Astrocyte of the cerebellum (primary cell): ENCODE results near the gene KCTD21.
A peak's percentile ranks its signal among the peaks of the same experiment; 100 is the strongest.

Experiments
- DNase-seq: peaks from one replicate; pipeline ENCODE4 v3.0.0-alpha.2; 2011; ENCODE audit warnings: low read depth
- H3K4me3 ChIP-seq: 2 replicates; pipeline ENCODE4 v1.5.1; 2011; ENCODE audit warnings: mild to moderate bottlenecking, low read depth, low read length, moderate library complexity
- in situ Hi-C: cut with HindIII; loops from 2 replicates; pipeline ENCODE4 v1.10.0; 2017; ENCODE audit warnings: low sequenced_read_pairs
- TF ChIP-seq, protein P1 (sequence below): IDR thresholded peaks from 2 replicates; pipeline ENCODE4 v1.5.1; 2012; ENCODE audit warnings: low read length, low read depth, moderate library complexity, mild to moderate bottlenecking; ENCODE audit errors: missing control alignments

The KCTD21 gene

DNA sequence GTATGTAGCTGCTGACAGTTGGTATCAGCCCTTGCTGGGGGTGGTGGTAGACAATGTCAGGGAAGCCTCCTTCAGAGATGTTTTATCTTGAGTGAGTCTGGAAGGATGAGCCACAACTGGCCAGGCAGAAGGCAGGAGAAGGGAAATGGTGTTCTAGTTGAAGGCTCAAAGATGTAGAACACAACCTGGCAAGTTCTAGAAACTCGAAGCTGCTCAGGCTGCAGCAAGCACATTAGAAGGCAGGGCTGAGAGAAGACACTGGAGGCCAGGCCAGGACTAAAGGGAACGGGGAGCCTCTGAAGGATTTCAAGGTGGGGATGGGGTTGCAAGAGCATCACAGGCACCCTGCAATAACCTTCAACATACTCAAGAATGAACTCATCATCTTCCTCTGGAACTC lies 40.7 kb upstream of the KCTD21 start:
- H3K4me3 ChIP-seq: no peak overlapping the region
- TF ChIP-seq, protein P1, sequence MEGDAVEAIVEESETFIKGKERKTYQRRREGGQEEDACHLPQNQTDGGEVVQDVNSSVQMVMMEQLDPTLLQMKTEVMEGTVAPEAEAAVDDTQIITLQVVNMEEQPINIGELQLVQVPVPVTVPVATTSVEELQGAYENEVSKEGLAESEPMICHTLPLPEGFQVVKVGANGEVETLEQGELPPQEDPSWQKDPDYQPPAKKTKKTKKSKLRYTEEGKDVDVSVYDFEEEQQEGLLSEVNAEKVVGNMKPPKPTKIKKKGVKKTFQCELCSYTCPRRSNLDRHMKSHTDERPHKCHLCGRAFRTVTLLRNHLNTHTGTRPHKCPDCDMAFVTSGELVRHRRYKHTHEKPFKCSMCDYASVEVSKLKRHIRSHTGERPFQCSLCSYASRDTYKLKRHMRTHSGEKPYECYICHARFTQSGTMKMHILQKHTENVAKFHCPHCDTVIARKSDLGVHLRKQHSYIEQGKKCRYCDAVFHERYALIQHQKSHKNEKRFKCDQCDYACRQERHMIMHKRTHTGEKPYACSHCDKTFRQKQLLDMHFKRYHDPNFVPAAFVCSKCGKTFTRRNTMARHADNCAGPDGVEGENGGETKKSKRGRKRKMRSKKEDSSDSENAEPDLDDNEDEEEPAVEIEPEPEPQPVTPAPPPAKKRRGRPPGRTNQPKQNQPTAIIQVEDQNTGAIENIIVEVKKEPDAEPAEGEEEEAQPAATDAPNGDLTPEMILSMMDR: no peak
- in situ Hi-C loops: no loop called here
- no peak for DNase-seq

DNA sequence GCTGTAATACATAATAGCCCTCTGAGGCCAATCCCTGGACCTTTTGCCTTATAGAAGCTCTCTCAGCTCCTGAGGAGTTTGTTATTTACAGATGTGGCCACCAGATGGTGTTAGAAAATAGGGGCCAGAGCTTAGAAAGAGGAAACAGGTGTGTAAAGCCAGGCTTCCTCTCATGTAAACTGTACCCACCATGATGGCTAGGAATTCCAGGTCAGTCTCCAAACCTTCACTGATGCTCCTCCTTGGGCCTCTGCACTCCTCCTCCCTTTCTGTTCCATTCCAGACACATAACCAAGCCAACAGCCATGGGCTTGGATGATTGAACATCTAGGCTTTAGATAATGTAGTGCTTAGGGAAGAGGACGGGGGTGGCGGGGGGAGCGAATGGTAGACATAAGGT lies 40.0 kb upstream of the KCTD21 start:
- in situ Hi-C loops: no loop called here
- DNase-seq: no peak
- H3K4me3 ChIP-seq: no peak overlapping the region
- TF ChIP-seq, protein P1: peak; percentile 70

DNA sequence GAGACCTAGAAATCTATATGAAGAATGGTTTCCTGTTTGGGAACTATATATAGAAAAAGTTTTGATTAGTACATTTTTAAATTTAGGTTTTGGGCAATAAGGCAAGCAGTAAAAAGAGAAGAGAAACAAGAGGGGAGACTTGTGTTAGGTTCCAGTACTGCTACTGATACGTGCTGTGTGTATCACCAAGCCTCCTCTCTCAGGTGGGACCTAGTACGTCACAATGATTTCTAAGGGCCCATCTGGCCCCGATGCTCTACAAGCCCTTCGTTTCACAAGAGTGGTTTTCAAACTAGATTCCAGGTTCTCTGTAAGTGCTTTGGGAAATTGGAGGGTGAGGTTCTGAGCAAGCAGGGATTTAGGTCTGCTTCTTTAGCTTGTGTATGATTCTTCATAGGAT lies 39.5 kb upstream of the KCTD21 start:
- in situ Hi-C loops: no loop called here
- H3K4me3 ChIP-seq: no peak overlapping the region
- TF ChIP-seq, protein P1: no peak
- DNase-seq: no peak

DNA sequence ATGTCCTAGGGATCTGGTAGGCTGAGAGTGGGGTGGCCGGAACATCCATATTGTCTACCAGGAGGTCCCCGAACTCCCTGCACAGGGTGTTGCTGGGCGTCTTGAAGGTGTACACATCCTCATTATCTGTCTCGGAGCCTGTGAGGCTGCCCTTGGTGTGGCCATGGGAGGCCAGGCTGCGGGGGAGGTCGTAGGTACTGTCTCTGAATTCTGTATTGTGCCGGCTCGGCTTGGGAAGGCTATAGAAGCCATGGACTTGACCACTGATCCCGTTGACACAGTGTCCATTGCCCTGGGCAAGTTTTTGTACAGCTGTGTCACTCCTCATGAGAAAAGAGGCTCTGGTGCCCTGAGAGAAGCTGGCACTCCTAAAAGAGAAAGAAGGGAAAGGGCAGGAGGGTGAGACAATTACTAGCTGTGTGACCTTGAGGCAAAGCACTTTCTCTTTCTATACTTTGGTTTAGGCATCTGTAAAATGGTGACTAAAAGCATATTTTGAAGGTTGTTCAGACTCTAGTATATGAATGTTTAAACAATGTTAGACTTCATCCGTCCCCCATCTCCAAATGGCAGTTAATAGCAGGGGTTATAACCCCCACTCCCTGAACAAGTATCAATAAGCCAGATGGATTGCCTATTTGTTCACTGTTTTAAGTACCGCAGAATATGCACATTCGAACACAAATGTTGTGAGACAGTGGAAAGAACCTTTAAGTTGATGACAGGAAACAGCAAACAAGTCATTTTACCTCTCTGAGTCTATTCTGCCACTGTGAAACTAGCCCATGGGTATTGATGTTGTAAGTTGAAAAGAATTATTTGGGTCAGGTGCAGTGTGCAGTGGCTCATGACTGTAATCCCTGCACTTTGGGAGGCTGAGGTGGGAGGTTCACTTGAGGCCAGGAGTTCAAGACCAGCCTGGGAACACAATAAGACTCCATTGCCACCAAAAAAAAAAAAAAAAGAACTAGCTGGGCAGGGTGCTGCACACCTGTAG lies 38.6 kb upstream of the KCTD21 start:
- in situ Hi-C loops: no loop called here
- no peak for DNase-seq
- H3K4me3 ChIP-seq: no peak overlapping the region

DNA sequence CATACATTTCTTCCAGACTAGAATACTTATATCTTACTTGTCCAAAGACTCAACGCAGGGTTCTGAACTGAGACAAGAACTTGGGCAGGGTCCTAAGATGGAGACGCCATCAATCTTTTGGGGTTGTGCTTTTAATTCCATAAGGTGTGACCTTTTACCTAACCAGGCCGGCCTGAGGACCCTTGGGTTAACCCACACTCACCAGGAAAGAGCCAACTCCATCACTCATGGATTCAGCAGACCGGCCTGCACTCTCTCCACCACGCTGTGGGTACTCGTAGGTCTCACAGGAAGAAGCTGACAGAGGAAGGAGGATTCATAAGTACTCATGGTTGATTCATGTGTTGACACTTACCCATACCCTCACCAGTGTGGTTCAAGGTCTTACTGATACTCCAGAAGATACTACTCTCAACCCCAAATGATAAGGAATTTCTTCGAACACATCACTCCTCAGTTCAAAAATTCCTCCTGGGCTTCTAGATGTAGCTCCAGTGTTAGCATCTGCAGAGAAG lies 36.5 kb upstream of the KCTD21 start:
- in situ Hi-C loops: no loop called here
- no peak for DNase-seq
- H3K4me3 ChIP-seq: no peak overlapping the region
- TF ChIP-seq, protein P1: no peak

More for the DNA sequence above, 38.6 kb upstream of the KCTD21 start:
- TF ChIP-seq, protein P1: no peak

DNA sequence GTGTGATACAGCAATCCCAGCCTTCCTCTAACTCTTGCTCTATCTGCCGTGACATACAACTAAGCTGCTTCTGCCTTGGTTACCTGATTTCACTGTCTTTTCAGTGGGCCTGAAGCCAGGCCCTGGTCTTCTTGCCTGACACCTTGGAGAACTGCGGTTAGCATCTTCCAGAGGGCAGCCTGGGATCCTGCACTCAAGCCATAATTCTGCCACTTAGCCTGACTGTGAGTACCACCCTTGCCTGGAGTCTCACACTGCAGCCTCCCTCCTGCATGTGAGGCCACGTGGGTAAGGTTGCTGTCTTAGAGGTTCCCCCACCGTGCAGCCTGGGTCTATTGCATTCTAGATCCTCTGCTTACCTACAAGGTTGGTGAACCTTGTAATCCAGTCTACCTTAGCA lies 36.1 kb upstream of the KCTD21 start:
- TF ChIP-seq, protein P1: no peak
- no peak for DNase-seq
- in situ Hi-C loops: no loop called here
- H3K4me3 ChIP-seq: no peak overlapping the region
